Breast epithelium (tissue), 4 donors: ENCODE data around the gene BORCS6. TPM values are rescaled to one million over a fixed set of nuclear protein-coding genes. Genes with fewer than 3 reads are reported as not detected.
A peak's percentile ranks its signal among the peaks of the same experiment; 100 is the strongest.

Source experiments
- DNase-seq, 2 donors: peaks; one replicate each; pipeline ENCODE4 v3.0.0-alpha.2; 2019; ENCODE audit warnings: low spot score in 2 of 2
- H3K27ac ChIP-seq, 2 donors: fragments of 200-600 bp; sonication (generic) in 1 of 2; one replicate each; pipeline ENCODE4 v1.5.1; 2016 to 2019; ENCODE audit warnings: mild to moderate bottlenecking in 1 of 2
- H3K27me3 ChIP-seq, 2 donors: fragments of 200-600 bp; sonication (generic) in 1 of 2; one replicate each; pipeline versions ENCODE4 v1.5.1 to v1.6.0; 2017 to 2019; ENCODE audit warnings: control low read depth in 1 of 2, mild to moderate bottlenecking in 1 of 2
- H3K36me3 ChIP-seq: fragments of 200-600 bp; one replicate; pipeline ENCODE4 v1.5.1; 2019
- H3K4me1 ChIP-seq, 2 donors: fragments of 200-600 bp; sonication (generic); one replicate each; pipeline ENCODE4 v1.5.1; 2016 to 2019; ENCODE audit warnings: control low read depth in 1 of 2
- H3K4me3 ChIP-seq, 3 donors: fragments of 200-600 bp; sonication (generic); 1 replicate in 2 of 3; 2 replicates in 1 of 3; pipeline ENCODE4 v1.5.1; 2016 to 2019; ENCODE audit warnings: mild to moderate bottlenecking in 3 of 3, moderate library complexity in 2 of 3
- H3K9me3 ChIP-seq, 2 donors: fragments of 200-600 bp; sonication (generic) in 1 of 2; one replicate each; pipeline ENCODE4 v1.5.1; 2016 to 2019; ENCODE audit warnings: control low read depth in 1 of 2
- POLR2A ChIP-seq: fragments of 450-650 bp; IDR thresholded peaks from one replicate; pipeline ENCODE4 v1.6.1; 2016; ENCODE audit warnings: antibody characterized with exemption, mild to moderate bottlenecking, moderate library complexity
- POLR2AphosphoS5 ChIP-seq, 3 donors: sonication (generic); formaldehyde crosslinking; IDR thresholded peaks; one replicate each; pipeline ENCODE4 v1.6.1; 2017; ENCODE audit warnings: antibody characterized with exemption in 3 of 3
- intact Hi-C: fragments of 100-400 bp; cut with DNase I; formaldehyde crosslinking; loops from one replicate; pipeline ENCODE4 v1.15.1; 2023; ENCODE audit warnings: low total_unique reads
- total RNA-seq, 3 donors: library from RNA; depleted of rRNA; stranded (reverse); fragments of >200 nt; gene quantifications; one replicate each; pipeline ENCODE4 v1.1.0, GENCODE V29; 2016
- TF ChIP-seq, protein P1 (sequence below), 3 donors: fragments of 450-650 bp; IDR thresholded peaks; one replicate each; pipeline ENCODE4 v1.5.1; 2016 to 2017; ENCODE audit warnings: antibody characterized with exemption in 3 of 3, mild to moderate bottlenecking in 3 of 3, moderate library complexity in 3 of 3

Gene BORCS6
- total RNA-seq, 3 donors from 2014 or later: 8.5 to 11.5 (median 10.8) TPM

DNA sequence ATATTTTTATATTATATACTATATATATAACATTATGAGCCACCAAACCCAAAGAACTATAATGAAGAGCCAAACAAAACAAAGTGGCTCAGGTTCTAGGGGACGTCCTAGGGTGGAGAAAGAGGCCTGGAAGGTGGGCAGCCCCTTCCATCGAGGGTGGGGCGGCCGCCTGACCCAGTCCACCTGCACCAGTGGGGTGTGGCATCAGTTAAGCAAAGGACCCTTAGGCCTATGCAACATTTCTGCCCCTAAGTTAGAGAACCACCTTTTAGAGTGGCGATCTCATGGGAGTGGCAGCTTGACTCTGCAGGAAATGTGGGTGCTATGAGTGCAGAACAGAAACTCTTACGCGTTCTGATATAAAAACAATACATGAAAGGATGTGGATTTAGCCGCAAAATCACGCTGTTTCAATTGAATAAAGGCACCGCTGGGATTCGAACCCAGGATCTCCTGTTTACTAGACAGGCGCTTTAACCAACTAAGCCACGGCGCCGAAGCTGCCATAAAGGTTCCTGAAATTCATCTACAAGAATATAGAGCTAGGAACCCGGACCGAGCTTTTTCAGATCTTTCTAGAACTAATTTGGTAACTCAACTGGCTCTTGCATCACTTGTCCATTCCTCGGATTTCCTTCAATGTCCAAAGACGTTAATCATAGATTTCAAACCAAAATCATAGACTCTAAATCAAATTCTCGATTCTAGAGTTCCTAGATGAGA is 36.0 kb upstream of the BORCS6 start:
- intact Hi-C loops: no loop called here
- Histone ChIP-seq H3K4me3 (peak overlapping the region in 2 of 3 donors; percentile 16 to 42), H3K9me3 (no peaks in the 10 kb centered on the region), H3K27ac (peak overlapping the region; percentile 44 to 65), H3K4me1 (no peaks in the 10 kb centered on the region), H3K36me3 (no peaks in the 10 kb centered on the region), H3K27me3 (no peaks in the 10 kb centered on the region)
- TF ChIP-seq, protein P1, sequence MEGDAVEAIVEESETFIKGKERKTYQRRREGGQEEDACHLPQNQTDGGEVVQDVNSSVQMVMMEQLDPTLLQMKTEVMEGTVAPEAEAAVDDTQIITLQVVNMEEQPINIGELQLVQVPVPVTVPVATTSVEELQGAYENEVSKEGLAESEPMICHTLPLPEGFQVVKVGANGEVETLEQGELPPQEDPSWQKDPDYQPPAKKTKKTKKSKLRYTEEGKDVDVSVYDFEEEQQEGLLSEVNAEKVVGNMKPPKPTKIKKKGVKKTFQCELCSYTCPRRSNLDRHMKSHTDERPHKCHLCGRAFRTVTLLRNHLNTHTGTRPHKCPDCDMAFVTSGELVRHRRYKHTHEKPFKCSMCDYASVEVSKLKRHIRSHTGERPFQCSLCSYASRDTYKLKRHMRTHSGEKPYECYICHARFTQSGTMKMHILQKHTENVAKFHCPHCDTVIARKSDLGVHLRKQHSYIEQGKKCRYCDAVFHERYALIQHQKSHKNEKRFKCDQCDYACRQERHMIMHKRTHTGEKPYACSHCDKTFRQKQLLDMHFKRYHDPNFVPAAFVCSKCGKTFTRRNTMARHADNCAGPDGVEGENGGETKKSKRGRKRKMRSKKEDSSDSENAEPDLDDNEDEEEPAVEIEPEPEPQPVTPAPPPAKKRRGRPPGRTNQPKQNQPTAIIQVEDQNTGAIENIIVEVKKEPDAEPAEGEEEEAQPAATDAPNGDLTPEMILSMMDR (IDR thresholded peaks at IDR 0.05): no peak
- DNase-seq: no peak

DNA sequence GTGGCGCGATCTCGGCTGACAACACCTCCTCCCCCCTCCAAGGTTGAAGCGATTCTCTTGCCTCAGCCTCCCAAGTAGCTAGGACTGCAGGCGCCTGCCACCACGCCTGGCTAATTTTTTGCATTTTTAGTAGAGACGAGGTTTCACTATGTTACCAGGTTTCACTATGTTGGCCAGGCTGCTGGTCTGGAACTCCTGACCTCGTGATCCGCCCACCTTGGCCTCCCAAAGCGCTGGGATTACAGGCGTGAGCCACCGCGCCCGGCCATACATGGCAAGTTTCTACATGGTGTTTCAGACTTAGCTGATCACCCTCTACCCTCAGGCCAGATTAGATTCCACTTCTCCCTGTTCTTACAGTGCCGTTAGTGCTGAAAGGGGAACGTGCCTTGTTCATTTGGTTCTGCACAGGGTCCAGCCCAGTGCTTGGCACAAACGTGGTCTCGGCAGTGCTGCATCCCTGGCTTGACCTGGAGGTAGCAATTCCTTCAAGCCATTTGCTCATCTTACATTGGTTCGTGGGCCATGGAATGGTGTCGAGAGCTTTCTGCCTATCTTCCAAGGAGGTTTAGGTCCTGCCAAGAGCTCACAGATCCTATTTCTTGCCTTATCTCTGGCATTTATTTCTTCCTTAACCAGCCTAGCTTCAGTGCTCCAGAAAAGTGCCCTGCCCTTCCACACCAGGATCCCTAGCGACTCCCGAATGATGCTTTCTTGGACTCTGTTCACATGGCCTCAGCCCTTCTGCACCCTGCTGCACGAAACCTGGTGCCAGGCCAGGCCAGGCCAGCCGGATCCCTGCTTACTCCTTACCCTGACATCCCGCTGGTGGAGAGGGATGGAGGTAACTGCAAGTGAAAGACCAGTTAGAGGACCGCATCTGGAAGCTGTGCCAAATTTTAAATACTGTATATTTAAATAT is 35.2 kb upstream of the BORCS6 start:
- intact Hi-C loops: loop anchor here (5.0 kb wide), 1 partner anchor 38 kb away; no protein-coding TSS in a partner anchor
- no peak overlapping the region for H3K27ac ChIP-seq
- no peaks in the 10 kb centered on the region for H3K9me3 ChIP-seq
- no peak for TF ChIP-seq POLR2A
- TF ChIP-seq, protein P1 (IDR thresholded peaks at IDR 0.05): no peak
- no peak for TF ChIP-seq POLR2AphosphoS5 (IDR thresholded peaks at IDR 0.05)
- no peak overlapping the region for H3K4me3 ChIP-seq
- no peaks in the 10 kb centered on the region for H3K27me3 ChIP-seq
- DNase-seq: no peak
- no peaks in the 10 kb centered on the region for H3K36me3 ChIP-seq
- H3K4me1 ChIP-seq: no peaks in the 10 kb centered on the region

DNA sequence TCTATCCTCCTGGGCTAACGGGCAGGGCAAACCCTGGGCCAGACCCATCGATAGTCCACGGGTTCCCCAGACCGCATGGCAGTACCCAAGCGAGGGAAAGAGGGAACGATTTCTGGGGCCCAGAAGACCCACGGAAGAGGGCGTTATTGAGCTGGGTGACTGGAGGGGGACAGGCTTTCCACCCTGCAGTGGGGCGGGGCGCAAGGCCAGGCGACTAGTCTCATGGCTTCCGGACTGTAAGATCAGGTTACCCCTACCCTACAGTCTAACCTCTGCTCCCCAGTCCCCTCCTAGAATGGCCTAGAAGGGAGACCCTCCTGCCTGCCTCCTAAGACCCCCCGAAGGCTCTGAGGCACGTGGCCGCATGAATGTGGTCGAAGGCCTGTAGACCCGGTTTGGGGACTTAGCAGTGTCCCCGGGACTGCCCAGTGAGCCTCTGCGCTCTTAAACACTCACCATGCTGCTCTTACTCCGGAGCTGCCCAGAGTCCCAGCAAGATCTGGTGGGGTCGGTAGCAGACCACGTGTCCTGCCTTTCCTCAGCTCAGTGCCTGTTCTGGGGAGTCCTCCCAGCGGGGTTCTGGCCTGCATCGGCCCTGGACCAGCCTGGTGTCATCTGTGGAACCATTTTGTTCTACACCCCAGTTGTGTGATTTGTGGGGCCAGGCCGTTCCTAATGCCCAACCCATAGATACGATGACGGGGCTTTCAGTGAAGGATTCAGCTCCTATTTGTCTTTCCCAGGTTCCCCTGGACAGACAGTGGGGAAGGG is 33.6 kb upstream of the BORCS6 start:
- Histone ChIP-seq H3K27me3 (no peaks in the 10 kb centered on the region), H3K36me3 (no peaks in the 10 kb centered on the region), H3K27ac (peak overlapping the region; percentile 98), H3K4me3 (peak overlapping the region; percentile 68 to 91 (median 76)), H3K9me3 (no peaks in the 10 kb centered on the region), H3K4me1 (no peaks in the 10 kb centered on the region)
- intact Hi-C loops: loop anchor here (5.0 kb wide), 1 partner anchor 36 kb away; no protein-coding TSS in a partner anchor
- no peak for TF ChIP-seq POLR2AphosphoS5 (IDR thresholded peaks at IDR 0.05)
- TF ChIP-seq, protein P1 (IDR thresholded peaks at IDR 0.05): peak in 1 of 3 donors; percentile 3
- no peak for TF ChIP-seq POLR2A
- peak; percentile 53 to 72 for DNase-seq

DNA sequence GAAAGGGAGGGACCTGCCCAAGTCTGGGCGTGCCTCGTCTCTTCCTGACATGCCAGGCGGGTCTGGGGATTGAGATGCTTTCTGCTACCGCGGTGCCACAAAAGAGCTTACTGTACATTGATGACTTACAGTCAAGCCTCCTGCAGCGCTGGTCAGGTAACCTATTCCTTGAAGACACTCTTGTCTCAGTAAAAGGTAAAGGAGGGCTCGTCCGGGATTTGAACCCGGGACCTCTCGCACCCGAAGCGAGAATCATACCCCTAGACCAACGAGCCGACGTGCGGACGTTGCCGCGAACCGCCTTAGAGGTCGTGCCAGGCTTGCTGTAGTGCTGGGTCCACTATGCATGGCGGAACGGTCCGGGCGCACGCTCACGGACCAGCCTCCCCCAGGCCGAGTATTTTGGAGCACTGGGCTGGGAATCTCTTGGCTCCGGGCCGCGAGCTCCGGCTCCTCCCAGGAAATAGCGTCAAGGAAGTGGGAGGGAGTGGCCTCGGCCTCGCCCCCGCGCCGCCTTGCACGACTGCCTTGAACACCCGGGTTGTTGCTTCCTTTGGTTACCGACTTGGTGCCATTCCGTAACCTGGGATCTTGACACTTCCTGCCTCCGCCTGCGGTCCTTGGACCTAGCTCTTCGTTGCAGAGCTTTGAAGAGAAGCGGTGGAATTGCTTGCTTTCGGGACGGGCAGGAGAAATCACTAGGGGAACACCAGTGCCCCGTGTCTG is 32.8 kb upstream of the BORCS6 start:
- DNase-seq: peak; percentile 94 to 96
- Histone ChIP-seq H3K4me1 (no peaks in the 10 kb centered on the region), H3K36me3 (no peaks in the 10 kb centered on the region), H3K27ac (peak overlapping the region; percentile 98), H3K9me3 (no peaks in the 10 kb centered on the region), H3K27me3 (no peaks in the 10 kb centered on the region), H3K4me3 (peak overlapping the region; percentile 68 to 91 (median 76))
- TF ChIP-seq POLR2AphosphoS5 (IDR thresholded peaks at IDR 0.05) (peak; percentile 79 to 91 (median 87)), POLR2A (peak; percentile 74)
- TF ChIP-seq, protein P1 (IDR thresholded peaks at IDR 0.05): peak in 1 of 3 donors; percentile 10
- intact Hi-C loops: loop anchor here (5.0 kb wide), 1 partner anchor 35 kb away; no protein-coding TSS in a partner anchor
